ENCODE measurements around the gene MAPK1.
"Not testable (repeated sequence)": the region's sequence is repeated elsewhere in the genome, so short reads cannot be mapped to it uniquely, and the experiment has no call there.

MAPK1 gene

DNA sequence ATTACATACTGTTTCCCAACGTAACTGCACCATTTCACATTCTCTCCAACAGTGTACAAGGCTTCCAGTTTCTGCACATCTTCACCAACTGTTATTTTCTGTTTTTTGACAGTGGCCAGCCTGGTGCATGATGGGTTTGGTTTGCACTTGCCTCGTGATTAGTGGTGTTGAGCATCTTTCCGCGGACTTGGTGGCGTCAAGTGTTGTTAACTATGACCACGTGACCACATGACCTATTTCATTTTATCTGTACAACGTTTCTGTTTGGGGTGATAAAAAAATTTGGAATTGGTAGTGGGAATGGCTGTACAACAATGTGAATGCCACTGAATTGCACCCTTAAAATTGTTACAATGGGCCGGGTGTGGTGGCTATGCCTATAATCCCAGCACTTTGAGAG, 129.4 kb downstream of the MAPK1 start:
- Histone ChIP-seq H3K27ac (ENCODE audit: low read depth, low read length) (no peak overlapping the region), H3K4me3 (ENCODE audit: low read length) (no peak overlapping the region), H3K27me3 (ENCODE audit: control insufficient read depth, insufficient read depth, low read length) (no peaks in the 10 kb centered on the region), H3K36me3 (ENCODE audit: control insufficient read depth, insufficient read depth, low read length) (no peaks in the 10 kb centered on the region), H3K4me1 (ENCODE audit: control insufficient read depth, insufficient read depth, low read length) (no peaks in the 10 kb centered on the region), H3K9ac (ENCODE audit: low read length) (no peak overlapping the region)

GRCh38 chr22:21736948-21737347, 130.5 kb downstream of the MAPK1 start:
- Histone ChIP-seq H3K4me1 (ENCODE audit: control insufficient read depth, insufficient read depth, low read length) (no peaks in the 10 kb centered on the region), H3K27me3 (ENCODE audit: control insufficient read depth, insufficient read depth, low read length) (no peaks in the 10 kb centered on the region), H3K4me3 (ENCODE audit: low read length) (no peak overlapping the region), H3K36me3 (ENCODE audit: control insufficient read depth, insufficient read depth, low read length) (no peaks in the 10 kb centered on the region), H3K9ac (ENCODE audit: low read length) (no peak overlapping the region), H3K27ac (ENCODE audit: low read depth, low read length) (no peak overlapping the region)

DNA sequence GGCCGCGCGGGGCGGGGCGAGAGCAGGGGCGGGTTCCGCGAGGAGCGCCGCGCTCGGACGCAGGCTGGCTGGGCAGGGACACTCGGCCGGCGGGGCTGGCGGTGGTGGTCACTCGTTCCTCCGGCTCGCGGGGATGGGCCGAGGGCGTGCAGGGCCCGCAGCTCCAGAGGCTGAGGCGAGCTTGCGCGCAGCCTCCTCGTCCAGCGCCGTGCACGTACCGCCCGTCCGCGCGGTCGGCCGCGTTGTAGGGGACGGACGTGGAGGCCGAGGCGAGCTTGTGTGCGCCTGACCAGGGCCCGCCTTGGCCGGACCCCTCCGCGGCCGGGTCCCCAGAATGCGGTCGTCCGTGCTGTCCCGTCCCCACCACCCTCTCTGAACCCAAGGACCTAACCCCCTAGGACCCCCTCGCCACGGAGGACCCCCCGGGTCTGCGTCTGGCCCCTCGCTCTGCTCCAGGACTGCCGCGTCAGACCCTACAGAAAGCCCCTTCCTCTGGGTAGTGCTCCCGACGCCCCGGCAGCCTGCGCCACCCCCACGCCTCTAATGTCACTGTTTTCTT, 131.3 kb downstream of the MAPK1 start:
- Histone ChIP-seq H3K9ac (ENCODE audit: low read length) (no peak overlapping the region), H3K27ac (ENCODE audit: low read depth, low read length) (no peak overlapping the region), H3K4me1 (ENCODE audit: control insufficient read depth, insufficient read depth, low read length) (no peaks in the 10 kb centered on the region), H3K36me3 (ENCODE audit: control insufficient read depth, insufficient read depth, low read length) (no peaks in the 10 kb centered on the region), H3K27me3 (ENCODE audit: control insufficient read depth, insufficient read depth, low read length) (no peaks in the 10 kb centered on the region), H3K4me3 (ENCODE audit: low read length) (peak overlapping the region; percentile 72)

GRCh38 chr22:21735200-21736083, 132.0 kb downstream of the MAPK1 start, which contains the start of gene YPEL1:
Gene YPEL1, minus strand, starts transcription at chr22:21735794. Its CDS starts 25,050 bp downstream, at chr22:21710744.
- peak within 1 kb of the TSS; percentile 47 for H3K27ac ChIP-seq (ENCODE audit: low read depth, low read length)
- H3K9ac ChIP-seq (ENCODE audit: low read length) = no peak within 1 kb of the TSS

GRCh38 chr22:21734540-21735199, 132.8 kb downstream of the MAPK1 start:
- Histone ChIP-seq H3K4me1 (ENCODE audit: control insufficient read depth, insufficient read depth, low read length) (no peaks in the 10 kb centered on the region), H3K9ac (ENCODE audit: low read length) (no peak overlapping the region), H3K27me3 (ENCODE audit: control insufficient read depth, insufficient read depth, low read length) (no peaks in the 10 kb centered on the region), H3K36me3 (ENCODE audit: control insufficient read depth, insufficient read depth, low read length) (no peaks in the 10 kb centered on the region), H3K27ac (ENCODE audit: low read depth, low read length) (no peak overlapping the region), H3K4me3 (ENCODE audit: low read length) (peak overlapping the region; percentile 77)

More at GRCh38 chr22:21735200-21736083, 132.0 kb downstream of the MAPK1 start, which contains the start of gene YPEL1:
- Histone ChIP-seq H3K27me3 (ENCODE audit: control insufficient read depth, insufficient read depth, low read length) (no peaks in the 10 kb centered on the region), H3K36me3 (ENCODE audit: control insufficient read depth, insufficient read depth, low read length) (no peaks in the 10 kb centered on the region), H3K4me1 (ENCODE audit: control insufficient read depth, insufficient read depth, low read length) (no peaks in the 10 kb centered on the region), H3K4me3 (ENCODE audit: low read length) (peak within 1 kb of the TSS; percentile 77)

- no peaks in the 10 kb centered on the region for H3K36me3 ChIP-seq (ENCODE audit: control insufficient read depth, insufficient read depth, low read length)
- no peak overlapping the region for H3K27ac ChIP-seq (ENCODE audit: low read depth, low read length)
- no peak overlapping the region for H3K4me3 ChIP-seq (ENCODE audit: low read length)
- no peaks in the 10 kb centered on the region for H3K4me1 ChIP-seq (ENCODE audit: control insufficient read depth, insufficient read depth, low read length)
- H3K9ac ChIP-seq (ENCODE audit: low read length) = no peak overlapping the region
- no peaks in the 10 kb centered on the region for H3K27me3 ChIP-seq (ENCODE audit: control insufficient read depth, insufficient read depth, low read length)
These were observed 135.9 kb downstream of the MAPK1 start for GRCh38 chr22:21731503-21731902.

DNA sequence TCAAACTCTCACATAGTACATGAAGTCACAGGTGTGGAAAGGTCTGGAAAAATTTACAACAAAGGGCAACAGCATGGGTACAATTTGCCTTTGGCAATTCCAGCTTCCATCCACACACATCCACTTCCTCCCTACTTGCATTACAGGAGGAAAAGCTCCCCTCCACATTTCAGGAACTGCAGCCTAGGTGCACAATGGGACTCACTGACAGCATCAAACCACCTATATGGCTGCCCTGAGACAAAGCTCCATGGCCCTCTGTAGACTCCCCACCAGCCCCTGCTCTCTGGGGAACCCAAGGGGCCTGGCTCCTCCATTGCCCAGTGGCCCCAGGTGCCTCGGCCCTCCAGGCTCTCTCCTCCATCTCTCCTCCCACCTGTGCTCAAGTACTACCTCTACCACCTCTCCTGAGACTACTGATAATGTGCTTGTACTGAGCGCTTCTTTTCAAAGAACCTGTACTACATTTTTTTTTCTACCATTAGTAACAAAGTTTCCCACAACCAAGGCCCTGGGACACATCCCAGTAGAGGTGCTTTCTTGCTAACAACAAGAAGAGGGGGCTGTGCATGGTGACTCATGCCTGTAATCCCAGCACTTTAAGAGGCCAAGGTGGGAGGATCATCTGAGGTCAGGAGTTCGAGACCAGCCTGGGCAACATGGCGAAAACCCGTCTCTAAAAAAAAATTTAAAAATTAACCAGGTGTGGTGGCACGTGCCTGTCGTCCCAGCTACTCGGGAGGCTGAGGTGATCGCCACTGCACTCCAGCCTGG, 136.7 kb downstream of the MAPK1 start:
- Histone ChIP-seq H3K36me3 (ENCODE audit: control insufficient read depth, insufficient read depth, low read length) (no peaks in the 10 kb centered on the region), H3K9ac (ENCODE audit: low read length) (no peak overlapping the region), H3K27ac (ENCODE audit: low read depth, low read length) (no peak overlapping the region)

DNA sequence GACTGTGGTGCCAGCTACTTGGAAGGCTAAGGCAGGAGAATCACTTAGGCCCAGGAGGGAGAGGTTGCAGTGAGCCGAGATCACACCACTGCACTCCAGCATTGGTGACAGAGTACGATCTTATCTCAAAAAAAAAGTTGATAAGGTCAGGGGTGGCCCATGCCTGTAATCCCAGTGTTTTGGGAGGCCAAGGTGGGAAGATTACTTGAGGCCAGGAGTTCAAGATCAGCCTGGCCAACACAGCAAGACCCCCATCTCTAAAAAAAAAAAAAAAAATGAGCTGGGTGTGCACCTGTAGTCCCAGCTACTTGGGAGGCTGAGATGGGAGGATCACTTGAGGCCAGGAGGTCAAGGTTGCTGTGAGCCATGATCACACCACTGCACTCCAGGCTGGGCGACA, 138.3 kb downstream of the MAPK1 start:
- not testable (repeated sequence) for H3K27ac ChIP-seq (ENCODE audit: low read depth, low read length); H3K9ac ChIP-seq (ENCODE audit: low read length); H3K27me3 ChIP-seq (ENCODE audit: control insufficient read depth, insufficient read depth, low read length); H3K4me3 ChIP-seq (ENCODE audit: low read length); H3K4me1 ChIP-seq (ENCODE audit: control insufficient read depth, insufficient read depth, low read length); H3K36me3 ChIP-seq (ENCODE audit: control insufficient read depth, insufficient read depth, low read length)

More for the DNA sequence above, 136.7 kb downstream of the MAPK1 start:
- Histone ChIP-seq H3K4me3 (ENCODE audit: low read length) (no peak overlapping the region), H3K27me3 (ENCODE audit: control insufficient read depth, insufficient read depth, low read length) (no peaks in the 10 kb centered on the region), H3K4me1 (ENCODE audit: control insufficient read depth, insufficient read depth, low read length) (no peaks in the 10 kb centered on the region)

GRCh38 chr22:21728270-21728669, 139.2 kb downstream of the MAPK1 start:
- no peaks in the 10 kb centered on the region for H3K36me3 ChIP-seq (ENCODE audit: control insufficient read depth, insufficient read depth, low read length)
- H3K4me1 ChIP-seq (ENCODE audit: control insufficient read depth, insufficient read depth, low read length) = no peaks in the 10 kb centered on the region
- no peak overlapping the region for H3K27ac ChIP-seq (ENCODE audit: low read depth, low read length)
- H3K9ac ChIP-seq (ENCODE audit: low read length) = no peak overlapping the region
- H3K27me3 ChIP-seq (ENCODE audit: control insufficient read depth, insufficient read depth, low read length) = no peaks in the 10 kb centered on the region
- H3K4me3 ChIP-seq (ENCODE audit: low read length) = no peak overlapping the region

- Histone ChIP-seq H3K4me1 (ENCODE audit: control insufficient read depth, insufficient read depth, low read length) (no peaks in the 10 kb centered on the region), H3K27ac (ENCODE audit: low read depth, low read length) (no peak overlapping the region), H3K9ac (ENCODE audit: low read length) (no peak overlapping the region), H3K4me3 (ENCODE audit: low read length) (no peak overlapping the region), H3K36me3 (ENCODE audit: control insufficient read depth, insufficient read depth, low read length) (no peaks in the 10 kb centered on the region), H3K27me3 (ENCODE audit: control insufficient read depth, insufficient read depth, low read length) (no peaks in the 10 kb centered on the region)
These were observed 139.7 kb downstream of the MAPK1 start for GRCh38 chr22:21727768-21728167.

DNA sequence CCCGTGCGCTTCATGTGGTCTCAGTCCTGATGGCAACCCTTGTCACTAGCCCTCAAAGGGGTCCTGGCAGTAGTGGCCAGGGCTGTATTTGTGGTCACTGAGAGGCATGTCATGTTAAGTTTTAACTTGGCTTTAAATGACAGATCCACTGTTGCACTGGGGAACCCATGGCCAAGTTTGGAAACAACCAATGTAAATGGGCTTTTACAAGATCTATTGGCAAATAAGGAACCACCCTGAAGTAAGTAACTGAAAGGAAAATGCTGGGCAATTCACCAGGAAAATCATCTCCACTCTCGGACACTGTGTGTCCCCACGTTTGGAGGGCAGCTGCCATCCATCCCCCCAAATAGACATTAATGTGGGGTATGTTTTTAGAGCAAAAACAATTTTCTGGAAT, 140.3 kb downstream of the MAPK1 start:
- no peak overlapping the region for H3K9ac ChIP-seq (ENCODE audit: low read length)
- no peaks in the 10 kb centered on the region for H3K4me1 ChIP-seq (ENCODE audit: control insufficient read depth, insufficient read depth, low read length)
- no peaks in the 10 kb centered on the region for H3K27me3 ChIP-seq (ENCODE audit: control insufficient read depth, insufficient read depth, low read length)
- H3K27ac ChIP-seq (ENCODE audit: low read depth, low read length) = no peak overlapping the region
- no peaks in the 10 kb centered on the region for H3K36me3 ChIP-seq (ENCODE audit: control insufficient read depth, insufficient read depth, low read length)
- no peak overlapping the region for H3K4me3 ChIP-seq (ENCODE audit: low read length)

DNA sequence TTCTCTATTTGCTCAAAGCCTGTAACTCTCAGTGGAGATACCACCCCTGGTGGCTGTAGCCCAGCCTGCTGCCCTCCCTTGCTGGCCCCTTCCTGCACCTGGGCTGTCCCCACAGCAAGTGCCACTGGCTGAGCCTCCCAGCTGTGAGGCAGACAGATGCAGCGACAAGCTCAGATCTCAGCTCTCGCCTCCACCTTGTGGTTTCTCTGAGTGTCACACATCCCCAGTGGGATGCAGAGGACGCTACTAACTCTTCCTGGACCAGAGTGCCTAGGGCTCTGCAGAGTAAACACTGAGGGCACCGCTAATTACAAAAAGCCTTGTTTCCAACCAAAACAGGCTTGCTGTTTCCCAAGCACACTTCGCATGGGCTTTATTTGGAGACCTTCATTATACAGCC, 140.8 kb downstream of the MAPK1 start:
- Histone ChIP-seq H3K27ac (ENCODE audit: low read depth, low read length) (no peak overlapping the region), H3K36me3 (ENCODE audit: control insufficient read depth, insufficient read depth, low read length) (no peaks in the 10 kb centered on the region), H3K4me1 (ENCODE audit: control insufficient read depth, insufficient read depth, low read length) (no peaks in the 10 kb centered on the region), H3K4me3 (ENCODE audit: low read length) (no peak overlapping the region), H3K27me3 (ENCODE audit: control insufficient read depth, insufficient read depth, low read length) (no peaks in the 10 kb centered on the region), H3K9ac (ENCODE audit: low read length) (no peak overlapping the region)
